Measurements from ENCODE around the gene PCDHGA4.
"Not testable (repeated sequence)": the region's sequence is repeated elsewhere in the genome, so short reads cannot be mapped to it uniquely, and the experiment has no call there.

PCDHGA4 gene

GRCh38 chr5:141384471-141385267, 29.8 kb downstream of the PCDHGA4 start:
- no peak for DNase-seq

DNA sequence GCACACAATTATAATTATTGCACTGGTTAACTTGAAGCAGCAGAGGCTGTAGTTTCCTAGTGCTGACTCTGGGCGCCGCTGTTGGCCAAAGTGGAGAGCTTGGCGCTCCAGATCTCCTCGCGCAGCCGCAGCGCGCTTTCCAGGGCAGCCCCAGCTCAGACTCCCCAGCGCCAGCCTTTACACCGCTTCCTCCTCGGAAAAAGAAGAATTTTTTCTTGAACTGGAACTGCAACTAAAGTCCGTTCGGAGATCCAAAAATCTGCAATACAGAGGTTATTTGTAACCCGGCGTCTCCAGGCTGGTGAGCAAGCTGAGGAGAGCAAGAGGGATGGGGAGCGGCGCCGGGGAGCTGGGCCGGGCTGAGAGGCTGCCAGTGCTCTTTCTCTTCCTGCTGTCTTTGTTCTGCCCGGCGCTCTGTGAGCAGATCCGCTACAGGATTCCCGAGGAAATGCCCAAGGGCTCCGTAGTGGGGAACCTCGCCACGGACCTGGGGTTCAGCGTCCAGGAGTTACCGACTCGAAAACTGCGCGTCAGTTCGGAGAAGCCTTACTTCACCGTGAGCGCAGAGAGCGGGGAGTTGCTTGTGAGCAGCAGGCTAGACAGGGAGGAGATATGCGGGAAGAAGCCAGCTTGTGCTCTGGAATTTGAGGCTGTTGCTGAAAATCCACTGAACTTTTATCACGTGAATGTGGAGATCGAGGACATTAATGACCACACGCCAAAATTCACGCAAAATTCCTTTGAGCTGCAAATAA, 32.9 kb downstream of the PCDHGA4 start, which contains the start of gene PCDHGB4:
TSS of gene PCDHGB4 (plus strand) at position 142 of the 755 bp plus-strand sequence. CDS start at position 329, 187 bp downstream.
- not testable (repeated sequence) for DNase-seq

GRCh38 chr5:141388661-141389060, 33.8 kb downstream of the PCDHGA4 start:
- DNase-seq, result no peak

GRCh38 chr5:141389153-141390042, 34.6 kb downstream of the PCDHGA4 start:
- no peak for DNase-seq

- DNase-seq, result no peak
These were observed 37.8 kb downstream of the PCDHGA4 start, which contains the start of gene PCDHGA8 for GRCh38 chr5:141392429-141393198. PCDHGA8 (plus strand) TSS chr5:141392633; CDS start chr5:141392814, 181 bp downstream.

GRCh38 chr5:141393267-141393666, 38.4 kb downstream of the PCDHGA4 start:
- no peak for DNase-seq

DNA sequence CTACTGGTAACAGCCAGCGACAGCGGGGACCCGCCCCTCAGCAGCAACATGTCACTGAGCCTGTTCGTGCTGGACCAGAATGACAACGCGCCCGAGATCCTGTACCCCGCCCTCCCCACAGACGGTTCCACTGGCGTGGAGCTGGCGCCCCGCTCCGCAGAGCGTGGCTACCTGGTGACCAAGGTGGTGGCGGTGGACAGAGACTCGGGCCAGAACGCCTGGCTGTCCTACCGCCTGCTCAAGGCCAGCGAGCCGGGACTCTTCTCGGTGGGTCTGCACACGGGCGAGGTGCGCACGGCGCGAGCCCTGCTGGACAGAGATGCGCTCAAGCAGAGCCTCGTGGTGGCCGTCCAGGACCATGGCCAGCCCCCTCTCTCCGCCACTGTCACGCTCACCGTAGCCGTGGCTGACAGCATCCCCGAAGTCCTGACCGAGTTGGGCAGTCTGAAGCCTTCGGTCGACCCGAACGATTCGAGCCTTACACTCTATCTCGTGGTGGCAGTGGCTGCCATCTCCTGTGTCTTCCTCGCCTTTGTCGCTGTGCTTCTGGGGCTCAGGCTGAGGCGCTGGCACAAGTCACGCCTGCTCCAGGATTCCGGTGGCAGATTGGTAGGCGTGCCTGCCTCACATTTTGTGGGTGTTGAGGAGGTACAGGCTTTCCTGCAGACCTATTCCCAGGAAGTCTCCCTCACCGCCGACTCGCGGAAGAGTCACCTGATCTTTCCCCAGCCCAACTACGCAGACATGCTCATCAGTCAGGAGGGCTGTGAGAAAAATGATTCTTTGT, 39.8 kb downstream of the PCDHGA4 start:
- DNase-seq, result not testable (repeated sequence)

DNA sequence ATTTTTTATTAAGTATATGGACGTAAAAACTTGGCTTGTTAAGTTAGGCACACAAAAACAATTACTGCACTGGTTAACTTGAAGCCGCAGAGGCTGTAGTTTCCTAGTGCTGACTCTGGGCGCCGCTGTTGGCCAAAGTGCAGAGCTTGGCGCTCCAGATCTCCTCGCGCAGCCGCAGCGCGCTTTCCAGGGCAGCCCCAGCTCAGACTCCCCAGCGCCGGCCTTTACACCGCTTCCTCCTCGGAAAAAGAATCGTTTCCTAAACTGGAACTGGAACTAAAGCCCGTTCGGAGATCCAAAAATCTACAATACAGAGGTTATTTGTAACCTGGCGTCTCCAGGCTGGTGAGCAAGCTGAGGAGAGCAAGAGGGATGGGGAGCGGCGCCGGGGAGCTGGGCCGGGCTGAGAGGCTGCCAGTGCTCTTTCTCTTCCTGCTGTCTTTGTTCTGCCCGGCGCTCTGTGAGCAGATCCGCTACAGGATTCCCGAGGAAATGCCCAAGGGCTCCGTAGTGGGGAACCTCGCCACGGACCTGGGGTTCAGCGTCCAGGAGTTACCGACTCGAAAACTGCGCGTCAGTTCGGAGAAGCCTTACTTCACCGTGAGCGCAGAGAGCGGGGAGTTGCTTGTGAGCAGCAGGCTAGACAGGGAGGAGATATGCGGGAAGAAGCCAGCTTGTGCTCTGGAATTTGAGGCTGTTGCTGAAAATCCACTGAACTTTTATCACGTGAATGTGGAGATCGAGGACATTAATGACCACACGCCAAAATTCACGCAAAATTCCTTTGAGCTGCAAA, 43.1 kb downstream of the PCDHGA4 start, which contains the start of gene PCDHGB5:
TSS of gene PCDHGB5 (plus strand) at position 192 of the 796 bp plus-strand sequence. CDS start at position 373, 181 bp downstream.
- DNase-seq, result not testable (repeated sequence)

DNA sequence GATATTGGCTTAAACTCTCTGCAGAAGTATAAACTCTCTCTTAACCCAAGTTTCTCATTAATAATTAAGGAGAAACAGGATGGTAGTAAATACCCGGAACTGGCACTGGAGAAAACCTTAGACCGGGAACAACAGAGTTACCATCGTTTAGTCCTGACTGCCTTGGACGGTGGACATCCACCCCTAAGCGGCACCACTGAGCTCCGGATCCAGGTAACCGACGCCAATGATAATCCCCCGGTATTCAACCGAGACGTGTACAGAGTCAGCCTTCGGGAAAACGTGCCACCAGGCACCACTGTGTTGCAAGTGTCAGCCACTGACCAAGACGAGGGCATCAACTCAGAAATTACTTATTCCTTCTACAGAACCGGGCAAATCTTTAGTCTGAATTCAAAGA, 43.8 kb downstream of the PCDHGA4 start:
- DNase-seq, result no peak

- no peak for DNase-seq
These were observed 44.9 kb downstream of the PCDHGA4 start for GRCh38 chr5:141399555-141400258.

DNA sequence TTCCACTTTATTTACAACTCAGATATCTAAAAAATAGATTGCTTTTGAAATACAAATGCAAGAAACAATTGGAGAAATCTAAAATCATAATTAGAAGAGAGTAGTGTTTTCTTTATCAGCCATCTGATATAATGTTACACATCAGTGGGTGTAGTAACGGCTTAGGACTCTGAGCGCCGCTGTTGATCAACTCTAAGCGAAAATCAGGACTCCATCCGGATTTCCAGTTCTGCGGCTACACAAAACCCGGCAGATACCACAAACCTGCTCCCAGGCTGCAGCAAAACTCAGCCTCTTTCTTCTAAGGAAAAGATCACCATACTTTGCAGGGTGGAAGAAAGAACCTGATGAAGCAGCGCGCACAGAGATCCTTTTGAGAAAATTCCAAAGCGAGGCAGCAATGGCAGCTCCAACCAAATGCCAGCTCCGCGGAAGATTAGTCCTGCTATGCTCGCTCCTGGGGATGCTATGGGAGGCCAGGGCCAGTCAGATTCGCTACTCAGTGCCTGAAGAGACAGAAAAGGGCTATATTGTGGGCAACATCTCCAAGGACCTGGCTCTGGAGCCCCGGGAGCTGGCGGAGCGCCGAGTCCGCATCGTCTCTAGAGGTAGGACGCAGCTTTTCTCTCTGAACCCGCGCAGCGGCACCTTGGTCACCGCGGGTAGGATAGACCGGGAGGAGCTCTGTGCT, 47.9 kb downstream of the PCDHGA4 start, which contains the start of gene PCDHGA9:
TSS of gene PCDHGA9 (plus strand) at position 226 of the 691 bp plus-strand sequence. CDS start at position 401, 175 bp downstream.
- no peak for DNase-seq

DNA sequence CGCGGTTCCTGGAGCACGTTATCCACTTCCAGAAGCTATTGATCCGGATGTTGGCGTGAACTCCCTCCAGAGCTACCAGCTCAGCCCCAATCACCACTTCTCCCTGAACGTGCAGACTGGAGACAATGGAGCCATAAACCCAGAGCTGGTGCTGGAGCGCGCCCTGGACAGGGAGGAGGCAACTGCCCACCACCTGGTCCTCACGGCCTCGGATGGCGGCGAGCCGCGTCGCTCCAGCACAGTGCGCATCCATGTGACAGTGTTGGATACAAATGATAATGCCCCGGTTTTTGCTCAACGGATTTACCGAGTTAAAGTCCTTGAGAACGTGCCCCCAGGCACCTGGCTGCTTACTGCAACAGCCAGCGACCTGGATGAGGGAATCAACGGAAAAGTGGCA, 48.6 kb downstream of the PCDHGA4 start:
- DNase-seq, result no peak
